Psoas muscle (tissue), 8 donors: ENCODE results near the gene HTRA2. TPM values are rescaled to one million over a fixed set of nuclear protein-coding genes. Genes with fewer than 3 reads are reported as not detected.
"Not testable (repeated sequence)": the region's sequence is repeated elsewhere in the genome, so short reads cannot be mapped to it uniquely, and the experiment has no call there.

Experiments used
- ATAC-seq, 4 donors: fragments of 200-7000 bp; cut with Tn5 transposase; one replicate each; pipeline ENCODE4 v1.9.1; 2020; ENCODE audit warnings: moderate library complexity in 3 of 4, mild to moderate bottlenecking in 2 of 4
- DNase-seq, 2 donors: peaks; one replicate each; pipeline ENCODE4 v3.0.0-alpha.2; 2020
- H3K27ac ChIP-seq: fragments of 200-600 bp; one replicate; pipeline ENCODE4 v1.8.0; 2022
- H3K27me3 ChIP-seq, 3 donors: fragments of 200-600 bp in 1 of 3; one replicate each; pipeline versions ENCODE4 v1.6.1 to v1.8.0; 2013 to 2022; ENCODE audit warnings: low read length in 2 of 3, mild to moderate bottlenecking in 2 of 3, moderate library complexity in 1 of 3; ENCODE audit not compliant: insufficient read depth in 3 of 3
- H3K36me3 ChIP-seq, 2 donors: fragments of 200-600 bp in 1 of 2; one replicate each; pipeline versions ENCODE4 v1.6.1 to v1.8.0; 2013 to 2022; ENCODE audit warnings: low read depth in 1 of 2, mild to moderate bottlenecking in 1 of 2, moderate library complexity in 1 of 2; ENCODE audit not compliant: insufficient read depth in 1 of 2
- H3K4me1 ChIP-seq: fragments of 200-600 bp; one replicate; pipeline ENCODE4 v1.8.0; 2022
- H3K4me3 ChIP-seq: fragments of 200-600 bp; one replicate; pipeline ENCODE4 v1.8.0; 2022; ENCODE audit warnings: mild to moderate bottlenecking
- H3K9me3 ChIP-seq: fragments of 200-600 bp; one replicate; pipeline ENCODE4 v1.8.0; 2022
- WGBS, 3 donors: extraction: QIAGEN DNeasy Blood & Tissue Kit; methylation state at CpG; one replicate each; pipeline versions ENCODE4 v1.1.6 to v1.1.7; 2013; 5-methylcytosine and 5-hydroxymethylcytosine counted together
- intact Hi-C, 2 donors: fragments of 100-400 bp; cut with DNase I; formaldehyde crosslinking; loops; one replicate each; pipeline versions ENCODE4 v1.11.0 to v1.14.2; 2022
- polyA plus RNA-seq, 3 donors: library from polyadenylated mRNA; stranded (reverse); fragments of 200-250 nt; gene quantifications; one replicate each; pipeline ENCODE4 v1.2.3, GENCODE V29; 2013
- total RNA-seq, 4 donors: library from RNA; stranded (reverse); fragmentation: NEBNext Ultra II Directional in 2 of 4; extraction: Animal tissue kit (Norgen Biotek cat#: 25700) in 2 of 4; gene quantifications; one replicate each; pipeline versions ENCODE4 v1.2.1 to v1.2.4, GENCODE V29; 2021 to 2023
- TF ChIP-seq, protein P1 (sequence below): fragments of 200-600 bp; IDR thresholded peaks from one replicate; pipeline ENCODE4 v1.8.0; 2022; ENCODE audit warnings: antibody characterized with exemption
- donor health status: healthy with polysubstance abuse.
- donor health status: DM: no; HTN: no; CAD: no; lungs with moderate emphysema.
- donor health status: Bipolar disorder and iron deficiency.
- donor health status: healthy.
- donor health status: DM: yes; HTN: yes; CAD: no.
- donor health status: DM: no; HTN: no; CAD: no.
- donor health status: DM: no; HTN: no; CAD: no.
- donor health status: DM: yes; HTN: yes; CAD: no.

HTRA2 gene
- total and polyA plus RNA-seq, 7 donors: 23.0 to 54.4 (median 27.6) TPM

DNA sequence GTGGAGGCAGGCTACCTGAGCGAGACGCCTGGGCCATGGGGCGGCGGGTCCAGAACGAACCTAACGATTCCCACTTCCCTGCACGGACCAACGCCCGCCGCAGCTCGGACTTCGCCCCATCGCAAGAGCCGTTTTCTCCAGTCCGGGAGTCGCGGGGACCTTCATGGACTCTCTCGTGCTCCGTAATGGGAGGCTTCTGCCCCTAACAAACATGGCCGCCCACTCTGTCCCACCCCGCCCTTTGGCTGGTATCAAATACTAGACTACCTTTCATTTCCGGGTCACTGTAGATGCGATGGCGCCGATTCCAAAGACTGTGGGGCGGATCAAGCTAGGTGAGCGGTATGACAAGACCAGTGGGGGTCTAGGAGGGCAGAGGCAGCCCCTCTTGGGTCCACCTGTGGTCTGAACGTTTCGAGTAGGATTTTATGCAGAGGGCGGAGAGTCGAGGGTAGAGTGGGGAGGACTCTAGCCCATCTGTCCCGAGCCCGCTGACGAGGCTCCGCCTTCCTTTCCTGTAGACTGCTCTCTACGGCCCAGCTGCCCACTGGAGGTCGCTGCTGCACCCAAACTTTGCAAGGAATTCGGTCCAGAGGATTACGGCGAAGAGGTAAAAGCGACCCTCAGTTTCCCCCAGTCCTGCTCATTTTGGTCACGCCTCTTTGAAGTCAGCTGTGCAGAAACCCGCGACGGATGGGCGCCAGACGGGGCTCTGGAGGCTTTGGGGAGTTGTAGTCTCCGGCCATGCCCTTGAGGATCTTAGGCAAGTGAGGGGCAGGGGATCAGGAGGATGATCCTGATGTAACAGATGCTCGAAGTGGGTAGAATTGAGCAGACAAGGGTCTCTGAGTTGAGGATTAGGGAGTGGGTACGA lies 46.7 kb upstream of the HTRA2 start, which contains the start of the genes CCDC142 and TTC31:
Gene CCDC142 (minus strand): TSS at position 198 of the 874 bp plus-strand sequence. CDS start 161 bp downstream, at position 37.
Gene TTC31 (plus strand): TSS at position 281 of the 874 bp plus-strand sequence. CDS start 15 bp downstream, at position 296.
- peak; percentile 95 to 97 for DNase-seq
- 0 to 1% (median 0%) methylated on average over 45 to 50 of the region's 50 CpGs for WGBS, 3 donors
- Histone ChIP-seq H3K36me3 (peaks cover 2 to 59% of the 10 kb centered on the region in 2 donors), H3K4me3 (peak within 1 kb of the TSS; percentile 98), H3K27me3 (no peaks in the 10 kb centered on the region), H3K4me1 (peaks cover 22% of the 10 kb centered on the region), H3K27ac (peak within 1 kb of the TSS; percentile 91), H3K9me3 (no peaks in the 10 kb centered on the region)
- ATAC-seq: peak; percentile 98 to 99 (median 99)
- TF ChIP-seq, protein P1, sequence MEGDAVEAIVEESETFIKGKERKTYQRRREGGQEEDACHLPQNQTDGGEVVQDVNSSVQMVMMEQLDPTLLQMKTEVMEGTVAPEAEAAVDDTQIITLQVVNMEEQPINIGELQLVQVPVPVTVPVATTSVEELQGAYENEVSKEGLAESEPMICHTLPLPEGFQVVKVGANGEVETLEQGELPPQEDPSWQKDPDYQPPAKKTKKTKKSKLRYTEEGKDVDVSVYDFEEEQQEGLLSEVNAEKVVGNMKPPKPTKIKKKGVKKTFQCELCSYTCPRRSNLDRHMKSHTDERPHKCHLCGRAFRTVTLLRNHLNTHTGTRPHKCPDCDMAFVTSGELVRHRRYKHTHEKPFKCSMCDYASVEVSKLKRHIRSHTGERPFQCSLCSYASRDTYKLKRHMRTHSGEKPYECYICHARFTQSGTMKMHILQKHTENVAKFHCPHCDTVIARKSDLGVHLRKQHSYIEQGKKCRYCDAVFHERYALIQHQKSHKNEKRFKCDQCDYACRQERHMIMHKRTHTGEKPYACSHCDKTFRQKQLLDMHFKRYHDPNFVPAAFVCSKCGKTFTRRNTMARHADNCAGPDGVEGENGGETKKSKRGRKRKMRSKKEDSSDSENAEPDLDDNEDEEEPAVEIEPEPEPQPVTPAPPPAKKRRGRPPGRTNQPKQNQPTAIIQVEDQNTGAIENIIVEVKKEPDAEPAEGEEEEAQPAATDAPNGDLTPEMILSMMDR: peak; percentile 79
- intact Hi-C loops: loop anchor here (1.0 to 5.0 kb wide), 5 partner anchors 28 to 105 kb away; partner anchors contain the start of genes AUP1 (in 2 of the 2), HTRA2 (in 2 of the 2) and INO80B (in 2 of the 2)

GRCh38 chr2:74483675-74484164 lies 46.0 kb upstream of the HTRA2 start:
- peaks cover 2 to 60% of the 10 kb centered on the region in 2 donors for H3K36me3 ChIP-seq
- 71 to 77% (median 75%) methylated on average over 19 of the region's 19 CpGs for WGBS, 3 donors
- H3K27ac ChIP-seq, DNase-seq, H3K9me3 ChIP-seq, H3K27me3 ChIP-seq, ATAC-seq: not testable (repeated sequence)
- H3K4me1 ChIP-seq: peaks cover 22% of the 10 kb centered on the region
- peak overlapping the region; percentile 98 for H3K4me3 ChIP-seq
- intact Hi-C loops: loop anchor here (1.0 to 5.0 kb wide), 5 partner anchors 28 to 105 kb away; partner anchors contain the start of genes AUP1 (in 2 of the 2), HTRA2 (in 2 of the 2) and INO80B (in 2 of the 2)

DNA sequence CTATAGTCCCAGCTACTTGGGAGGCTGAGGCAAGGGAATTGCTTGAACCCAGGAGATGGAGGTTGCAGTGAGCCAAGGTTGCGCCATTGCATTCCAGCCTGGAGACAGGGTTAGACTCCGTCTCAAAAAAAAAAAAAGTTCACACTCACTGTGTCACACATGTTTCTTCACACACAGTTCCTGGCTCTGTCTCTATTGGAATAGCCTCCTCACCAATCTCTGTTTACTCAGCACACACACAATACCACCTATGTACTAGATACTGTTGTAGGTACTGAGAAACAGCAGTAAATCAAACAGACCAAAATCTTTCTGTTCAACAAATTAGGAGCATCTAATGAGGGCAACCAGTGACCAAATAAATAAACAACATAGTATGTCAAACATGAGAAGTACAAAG lies 43.6 kb upstream of the HTRA2 start:
- no peaks in the 10 kb centered on the region for H3K9me3 ChIP-seq
- no peak for DNase-seq
- no peak overlapping the region for H3K4me3 ChIP-seq
- H3K27ac ChIP-seq: no peak overlapping the region
- peaks cover 4 to 57% of the 10 kb centered on the region in 2 donors for H3K36me3 ChIP-seq
- intact Hi-C loops: no loop called here
- ATAC-seq: no peak
- TF ChIP-seq, protein P1: no peak
- WGBS, 3 donors: 90 to 93% (median 92%) methylated on average over 2 of the region's 2 CpGs
- no peaks in the 10 kb centered on the region for H3K27me3 ChIP-seq
- H3K4me1 ChIP-seq: peaks cover 16% of the 10 kb centered on the region

- peaks cover 3% of the 10 kb centered on the region for H3K4me1 ChIP-seq
- intact Hi-C loops: no loop called here
- H3K36me3 ChIP-seq: peaks cover 9 to 85% of the 10 kb centered on the region in 2 donors
These were observed 40.9 kb upstream of the HTRA2 start for GRCh38 chr2:74488643-74489481.

More at GRCh38 chr2:74488643-74489481, 40.9 kb upstream of the HTRA2 start:
- no peaks in the 10 kb centered on the region for H3K9me3 ChIP-seq
- ATAC-seq (no peak), DNase-seq (no peak)
- H3K27me3 ChIP-seq: no peaks in the 10 kb centered on the region
- TF ChIP-seq, protein P1: no peak
- no peak overlapping the region for H3K27ac ChIP-seq
- 88 to 93% (median 91%) methylated on average over 9 of the region's 9 CpGs for WGBS, 3 donors
- H3K4me3 ChIP-seq: no peak overlapping the region
